HuH-7 (cell line): ENCODE data around the gene OSBP2.
A peak's percentile ranks its signal among the peaks of the same experiment; 100 is the strongest.

Experiments
- DNase-seq: peaks from one replicate; pipeline ENCODE4 v3.0.0; 2011; ENCODE audit warnings: low spot score

Gene OSBP2, protein sequence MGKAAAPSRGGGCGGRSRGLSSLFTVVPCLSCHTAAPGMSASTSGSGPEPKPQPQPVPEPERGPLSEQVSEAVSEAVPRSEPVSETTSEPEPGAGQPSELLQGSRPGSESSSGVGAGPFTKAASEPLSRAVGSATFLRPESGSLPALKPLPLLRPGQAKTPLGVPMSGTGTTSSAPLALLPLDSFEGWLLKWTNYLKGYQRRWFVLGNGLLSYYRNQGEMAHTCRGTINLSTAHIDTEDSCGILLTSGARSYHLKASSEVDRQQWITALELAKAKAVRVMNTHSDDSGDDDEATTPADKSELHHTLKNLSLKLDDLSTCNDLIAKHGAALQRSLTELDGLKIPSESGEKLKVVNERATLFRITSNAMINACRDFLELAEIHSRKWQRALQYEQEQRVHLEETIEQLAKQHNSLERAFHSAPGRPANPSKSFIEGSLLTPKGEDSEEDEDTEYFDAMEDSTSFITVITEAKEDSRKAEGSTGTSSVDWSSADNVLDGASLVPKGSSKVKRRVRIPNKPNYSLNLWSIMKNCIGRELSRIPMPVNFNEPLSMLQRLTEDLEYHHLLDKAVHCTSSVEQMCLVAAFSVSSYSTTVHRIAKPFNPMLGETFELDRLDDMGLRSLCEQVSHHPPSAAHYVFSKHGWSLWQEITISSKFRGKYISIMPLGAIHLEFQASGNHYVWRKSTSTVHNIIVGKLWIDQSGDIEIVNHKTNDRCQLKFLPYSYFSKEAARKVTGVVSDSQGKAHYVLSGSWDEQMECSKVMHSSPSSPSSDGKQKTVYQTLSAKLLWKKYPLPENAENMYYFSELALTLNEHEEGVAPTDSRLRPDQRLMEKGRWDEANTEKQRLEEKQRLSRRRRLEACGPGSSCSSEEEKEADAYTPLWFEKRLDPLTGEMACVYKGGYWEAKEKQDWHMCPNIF

DNA sequence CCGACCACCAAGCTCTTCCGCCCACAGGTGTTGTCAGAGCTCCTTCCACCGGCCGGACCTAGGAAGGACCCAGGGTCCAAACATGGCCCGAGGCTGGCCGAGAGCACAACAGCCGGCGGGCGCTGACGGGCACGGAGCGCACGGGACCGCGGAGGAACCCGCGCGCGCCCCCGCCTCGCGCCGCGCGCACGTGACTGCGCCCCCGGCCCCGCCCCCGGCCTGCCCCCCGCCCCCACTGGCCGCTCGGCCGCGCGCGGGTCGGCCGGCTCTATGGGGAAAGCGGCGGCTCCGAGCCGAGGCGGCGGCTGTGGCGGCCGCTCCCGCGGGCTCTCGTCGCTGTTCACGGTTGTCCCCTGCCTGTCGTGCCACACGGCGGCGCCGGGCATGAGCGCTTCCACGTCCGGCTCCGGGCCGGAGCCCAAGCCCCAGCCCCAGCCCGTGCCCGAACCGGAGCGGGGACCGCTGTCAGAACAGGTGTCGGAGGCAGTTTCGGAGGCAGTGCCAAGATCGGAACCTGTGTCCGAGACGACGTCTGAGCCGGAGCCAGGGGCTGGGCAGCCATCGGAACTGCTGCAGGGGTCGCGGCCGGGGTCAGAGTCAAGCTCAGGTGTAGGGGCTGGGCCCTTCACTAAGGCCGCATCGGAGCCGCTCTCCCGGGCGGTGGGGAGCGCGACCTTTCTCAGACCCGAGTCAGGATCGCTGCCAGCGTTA is at the start of gene OSBP2:
Gene OSBP2 (plus strand): TSS at position 235 of the 711 bp plus-strand sequence. CDS start 36 bp downstream, at position 271.
- DNase-seq = peak; percentile 57

DNA sequence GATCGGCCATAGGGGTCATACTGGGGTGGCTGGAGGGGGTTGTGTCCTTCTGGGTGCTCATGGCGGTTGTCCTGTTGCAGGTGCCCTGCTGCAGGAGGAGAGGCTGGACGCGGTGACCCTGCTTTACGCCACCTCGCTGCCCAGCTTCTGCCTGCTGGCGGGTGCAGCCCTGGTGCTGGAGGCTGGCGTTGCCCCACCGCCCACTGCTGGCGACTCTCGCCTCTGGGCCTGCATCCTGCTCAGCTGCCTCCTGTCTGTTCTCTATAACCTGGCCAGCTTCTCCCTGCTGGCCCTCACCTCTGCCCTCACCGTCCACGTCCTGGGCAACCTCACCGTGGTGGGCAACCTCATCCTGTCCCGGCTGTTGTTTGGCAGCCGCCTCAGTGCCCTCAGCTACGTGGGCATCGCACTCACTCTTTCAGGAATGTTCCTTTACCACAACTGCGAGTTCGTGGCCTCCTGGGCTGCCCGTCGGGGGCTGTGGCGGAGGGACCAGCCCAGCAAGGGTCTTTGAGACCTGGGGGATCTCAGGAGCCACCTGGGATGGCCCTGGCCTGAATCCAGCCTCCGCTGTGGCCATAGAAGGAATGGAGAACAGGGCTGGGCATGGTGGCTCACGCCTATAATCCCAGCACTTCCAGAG is 48.0 kb upstream of the OSBP2 start:
- no peak for DNase-seq

DNA sequence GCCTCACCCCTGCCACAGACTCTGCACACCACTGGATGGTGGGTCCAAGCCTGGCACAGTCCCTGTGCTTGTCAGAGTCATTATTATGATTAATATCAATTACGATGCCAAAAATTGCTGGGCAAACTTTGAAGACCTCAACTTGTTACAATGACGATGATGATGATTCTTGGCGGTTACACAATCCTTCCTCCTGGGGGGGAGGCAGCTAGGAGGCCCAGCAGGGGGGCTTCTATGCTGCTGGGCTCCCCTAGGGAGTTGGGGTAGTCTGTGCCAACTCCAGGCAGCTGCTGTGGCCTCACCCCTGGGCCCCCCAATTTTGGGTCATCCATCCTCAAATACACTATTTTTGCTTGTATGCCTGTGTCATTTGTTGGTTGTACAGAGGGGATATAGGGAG is 47.1 kb upstream of the OSBP2 start:
- no peak for DNase-seq

DNA sequence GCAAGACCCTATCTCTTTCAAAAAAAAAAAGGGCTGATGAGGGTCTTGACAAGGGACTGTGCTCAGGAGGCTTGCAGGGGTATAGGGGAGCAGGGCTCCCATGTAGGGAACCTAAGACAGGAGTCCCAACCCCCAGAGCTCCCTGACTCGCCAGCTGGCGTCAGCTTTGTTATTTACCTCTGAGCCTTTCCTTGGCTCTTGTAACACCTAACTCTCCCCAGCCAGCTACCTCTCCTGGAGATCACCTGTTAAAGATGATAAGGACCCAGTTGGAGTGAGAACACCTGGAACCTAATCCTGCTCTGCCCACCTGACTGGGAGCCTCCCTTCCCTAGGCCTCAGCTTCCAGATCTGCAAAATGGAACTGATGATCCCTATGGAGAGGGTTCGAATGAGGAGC is 45.8 kb upstream of the OSBP2 start:
- DNase-seq = no peak

DNA sequence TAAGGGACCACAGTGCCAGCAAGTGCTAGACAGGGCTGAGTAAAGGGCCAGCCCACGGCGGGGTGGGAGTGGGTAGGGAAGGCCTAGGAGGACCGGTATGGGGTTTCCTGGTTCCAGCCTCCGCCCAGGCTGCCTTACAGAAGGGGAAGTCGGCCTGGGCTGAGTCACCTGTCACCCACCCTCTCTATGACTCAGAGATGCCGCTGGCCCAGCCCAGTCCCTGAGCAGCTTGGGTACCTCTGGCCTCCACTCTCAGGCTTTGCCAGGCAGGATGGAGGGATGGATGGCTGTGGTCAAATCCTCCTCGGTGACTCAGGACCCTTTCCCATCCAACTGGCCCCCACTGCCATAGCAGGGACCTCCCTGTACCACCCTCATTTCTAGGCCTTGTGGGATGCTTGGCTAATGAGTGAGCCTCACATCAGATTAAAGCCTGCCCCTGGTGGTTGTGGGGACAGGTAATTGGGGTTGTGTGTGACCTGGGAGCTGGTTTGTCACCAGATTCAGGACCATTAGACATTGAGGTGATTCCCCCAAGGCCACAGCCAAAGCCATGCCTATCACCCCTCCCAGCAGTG is 45.2 kb upstream of the OSBP2 start:
- no peak for DNase-seq

DNA sequence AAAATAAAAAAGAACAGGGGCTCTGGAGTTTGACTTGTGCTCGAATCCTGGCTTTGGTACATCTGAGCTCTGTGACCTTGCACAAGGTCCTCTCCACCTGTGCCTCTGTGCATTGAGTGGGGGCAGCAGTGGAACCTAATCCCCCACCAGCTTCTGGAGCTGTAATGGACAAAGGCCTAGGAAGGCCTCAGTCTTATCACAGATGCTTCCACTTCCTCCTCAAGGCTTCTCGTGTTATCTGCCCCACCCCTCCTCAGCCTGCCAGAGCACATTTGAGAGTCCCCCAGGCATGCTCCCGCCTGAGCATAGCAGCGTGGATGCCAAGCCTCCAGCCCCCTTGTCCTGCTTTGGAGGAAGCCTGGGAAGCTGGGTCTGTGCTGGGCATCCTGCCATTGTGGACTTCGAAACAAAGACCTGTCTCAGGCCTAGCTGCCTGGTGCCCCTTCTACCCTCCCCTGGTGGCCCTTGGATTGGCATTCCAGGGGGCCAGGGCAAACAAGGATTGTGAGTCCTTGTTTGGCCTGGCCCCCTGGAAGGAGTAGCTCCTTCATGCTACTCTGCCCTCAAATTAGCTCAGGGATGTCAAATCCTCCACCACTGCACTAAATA is 44.1 kb upstream of the OSBP2 start:
- no peak for DNase-seq

DNA sequence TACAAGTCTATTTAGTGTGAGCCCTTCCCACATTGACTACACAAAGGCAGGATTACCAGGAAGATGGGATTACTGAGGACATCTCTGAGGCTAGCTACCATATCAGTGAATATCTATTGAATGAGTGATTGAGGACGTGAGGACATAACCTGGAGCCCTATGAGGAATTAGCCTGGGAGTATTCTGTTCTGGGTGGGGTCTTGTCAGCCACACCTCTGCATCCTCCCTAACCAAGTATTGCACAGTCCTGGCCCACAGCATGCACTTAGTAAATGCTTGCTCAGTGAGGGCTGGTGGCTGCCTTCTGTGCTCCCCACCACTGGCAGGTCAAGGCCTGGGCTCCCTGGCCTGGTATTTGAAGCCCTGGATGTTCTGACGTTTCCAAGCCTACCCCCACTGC is 41.8 kb upstream of the OSBP2 start:
- no peak for DNase-seq

DNA sequence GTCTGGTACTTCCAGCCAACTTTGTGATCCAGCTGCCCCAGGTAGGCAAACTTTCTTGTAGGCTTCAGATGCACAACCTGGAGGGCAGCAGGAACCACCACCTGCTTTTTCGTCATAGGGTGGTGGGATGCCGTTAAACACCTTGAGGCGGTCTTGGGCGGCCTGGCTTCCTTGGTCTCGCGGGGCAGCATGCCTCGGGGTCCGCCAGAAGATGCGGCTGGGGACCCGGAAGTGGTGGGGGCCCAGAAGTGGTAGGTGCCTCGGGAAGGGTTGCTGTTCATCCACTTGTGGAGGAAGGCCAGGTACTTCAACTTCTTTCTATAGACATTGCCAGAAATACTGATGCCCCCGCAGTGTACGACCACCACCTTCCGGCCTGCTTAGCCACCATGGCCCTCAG is 40.3 kb upstream of the OSBP2 start:
- no peak for DNase-seq

DNA sequence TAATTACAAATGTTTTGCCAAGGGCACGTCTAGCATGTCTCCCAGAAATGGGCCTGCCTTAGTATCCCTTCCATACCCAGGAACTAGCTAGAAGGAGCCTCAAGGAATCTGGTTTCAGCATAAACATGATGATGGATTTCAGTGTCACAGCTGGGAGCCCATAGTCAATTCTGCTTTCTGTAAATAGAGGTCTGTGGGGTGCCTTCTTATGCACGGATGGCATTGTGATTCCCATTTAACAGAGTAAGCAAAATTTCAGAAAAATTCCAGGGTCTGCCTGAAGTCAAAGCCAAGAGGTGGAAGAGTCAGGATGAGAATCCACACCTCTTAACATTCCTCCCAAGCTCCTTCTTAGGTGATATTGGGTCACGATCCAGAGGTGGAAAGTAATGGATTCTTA is 39.1 kb upstream of the OSBP2 start:
- DNase-seq = no peak

DNA sequence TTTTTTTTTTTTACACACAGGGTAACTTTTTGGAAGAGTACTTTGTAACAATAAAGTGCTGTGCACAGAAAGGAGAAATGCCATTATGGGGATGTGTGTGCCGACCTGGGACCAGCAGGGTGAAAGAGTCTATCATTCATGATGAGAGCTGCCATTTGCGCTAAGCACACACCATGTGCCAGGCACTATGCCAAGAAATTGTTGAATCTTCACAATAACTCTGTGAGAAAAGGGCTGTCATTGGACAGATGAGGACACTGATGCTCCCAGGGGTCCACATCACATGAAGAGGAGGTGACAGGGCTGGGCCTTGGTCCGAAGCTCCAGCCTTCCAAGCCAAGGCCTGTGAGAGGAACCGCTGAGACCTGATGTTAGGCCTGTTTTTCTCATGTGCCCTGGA is 32.6 kb upstream of the OSBP2 start:
- DNase-seq = no peak

DNA sequence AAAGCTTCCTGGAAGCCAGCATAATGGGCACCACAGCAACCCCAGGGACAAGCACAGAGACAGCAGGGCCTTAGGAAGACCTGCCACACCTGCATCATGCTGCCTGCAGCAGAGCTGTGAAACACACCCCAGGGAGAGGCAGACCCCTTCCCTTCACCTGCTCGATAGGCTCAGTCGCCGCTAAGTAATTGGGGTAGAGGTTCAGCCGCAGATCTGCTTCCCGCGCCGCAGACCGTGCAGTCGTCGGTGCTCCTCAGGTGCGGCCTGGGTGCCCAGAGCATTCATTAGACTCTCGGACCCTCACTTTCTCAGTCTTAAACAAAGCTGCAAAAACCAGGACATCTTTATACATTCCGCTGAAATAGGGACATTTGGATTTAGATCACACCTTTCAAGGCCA is 29.9 kb upstream of the OSBP2 start:
- DNase-seq = no peak

DNA sequence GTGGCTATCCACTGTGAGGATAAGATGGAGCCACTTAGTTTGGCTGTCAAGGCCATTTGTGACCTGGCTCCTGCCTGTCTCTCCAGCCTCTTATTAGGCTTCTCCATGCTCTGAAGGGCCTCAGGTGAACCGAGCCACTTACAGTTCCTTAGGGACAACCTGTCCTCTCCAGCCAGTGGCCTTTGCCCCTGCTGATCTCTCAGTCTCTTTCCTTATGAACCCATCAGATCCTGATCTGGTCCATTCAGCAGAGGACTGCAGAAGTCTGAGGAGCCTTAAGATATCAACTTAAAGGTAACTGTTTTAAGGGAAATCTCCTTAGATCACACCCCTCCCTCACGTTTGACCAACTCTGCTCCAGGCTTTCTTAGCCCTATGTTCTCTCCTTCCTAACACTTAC is 29.4 kb upstream of the OSBP2 start:
- no peak for DNase-seq

DNA sequence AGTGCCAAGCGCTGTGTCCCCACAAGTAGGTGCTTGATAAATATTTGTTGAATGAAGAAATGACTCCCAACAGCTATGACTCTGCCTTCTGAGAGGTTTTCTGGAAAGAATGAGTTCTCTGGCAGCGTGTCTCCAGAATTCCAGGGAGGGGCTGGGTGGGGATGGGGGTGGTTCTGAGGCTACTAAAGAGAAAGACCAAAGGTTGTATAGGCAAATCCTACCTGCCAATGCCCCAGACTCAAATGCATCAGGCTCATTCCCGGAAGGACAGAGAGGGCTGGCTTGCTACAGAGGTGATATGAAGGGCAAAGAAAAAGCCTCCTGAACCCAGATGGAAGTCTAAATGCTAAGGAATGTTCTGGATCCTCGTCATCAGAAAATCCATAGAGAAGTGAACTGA is 28.9 kb upstream of the OSBP2 start:
- no peak for DNase-seq

DNA sequence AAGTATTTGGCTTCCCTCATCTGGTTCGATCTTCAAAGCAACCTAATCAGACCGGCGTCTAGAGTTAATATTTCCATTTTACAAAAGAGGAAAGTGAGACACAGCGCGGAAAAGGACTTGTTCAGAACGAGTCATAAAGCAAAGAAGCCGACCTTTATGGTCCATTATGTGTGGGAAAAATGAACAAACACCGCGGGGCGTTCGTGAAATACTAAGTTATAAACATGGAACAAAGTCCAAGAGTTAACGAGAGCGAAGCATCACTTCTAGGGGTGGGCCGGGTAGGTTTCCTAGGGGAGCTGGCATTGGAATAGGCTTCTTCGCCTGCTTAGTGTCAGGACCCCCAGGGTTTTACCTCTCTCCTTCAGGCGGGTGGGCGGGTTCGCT is 27.6 kb upstream of the OSBP2 start:
- DNase-seq = no peak

DNA sequence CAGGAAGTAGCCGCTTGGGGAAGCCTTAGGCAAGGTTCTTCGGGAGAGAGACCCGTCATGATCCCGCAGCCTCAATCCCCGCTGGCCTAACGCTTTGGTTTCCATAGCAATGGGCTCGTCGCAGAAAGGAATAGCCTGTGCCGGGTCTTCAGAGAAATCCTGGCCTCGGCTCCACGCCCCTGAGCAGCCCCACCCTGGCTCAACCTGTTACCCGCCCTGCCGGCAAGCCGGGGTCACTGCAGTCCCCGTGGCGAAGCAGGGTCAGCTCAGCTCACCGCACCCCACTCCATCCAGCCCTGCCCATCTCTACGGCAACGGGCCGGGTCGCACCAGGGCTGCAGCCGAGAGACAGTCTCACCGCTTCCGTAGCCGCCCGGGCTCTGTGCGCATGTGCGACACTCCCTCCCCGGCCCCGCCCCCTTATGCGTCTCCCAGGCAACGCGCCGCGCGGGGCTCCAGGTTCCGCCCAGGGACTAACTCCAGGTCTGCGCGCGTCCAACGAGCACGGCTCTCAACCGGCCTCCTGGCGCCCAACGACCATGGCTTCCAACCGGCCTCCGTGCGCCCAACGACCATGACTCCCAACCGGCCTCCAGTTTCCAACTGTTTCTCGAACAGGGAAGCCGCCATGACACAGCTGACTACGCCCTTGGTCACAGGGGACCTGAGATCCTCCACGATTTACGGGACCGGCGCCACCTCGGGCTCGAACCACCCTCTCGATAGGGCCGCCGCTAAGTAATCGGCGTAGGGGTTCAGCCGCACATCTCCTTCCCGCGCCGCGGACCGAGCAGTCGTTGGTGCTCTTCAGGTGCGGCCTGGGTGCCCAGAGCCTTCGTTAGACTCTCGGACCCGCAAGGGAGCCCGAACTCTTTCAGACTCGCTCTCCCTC is 26.9 kb upstream of the OSBP2 start, which contains the start of gene DUSP18:
Gene DUSP18 (minus strand): TSS at position 382 of the 892 bp plus-strand sequence. CDS start 3,872 bp downstream, outside the sequence.
- peak; percentile 95 for DNase-seq

DNA sequence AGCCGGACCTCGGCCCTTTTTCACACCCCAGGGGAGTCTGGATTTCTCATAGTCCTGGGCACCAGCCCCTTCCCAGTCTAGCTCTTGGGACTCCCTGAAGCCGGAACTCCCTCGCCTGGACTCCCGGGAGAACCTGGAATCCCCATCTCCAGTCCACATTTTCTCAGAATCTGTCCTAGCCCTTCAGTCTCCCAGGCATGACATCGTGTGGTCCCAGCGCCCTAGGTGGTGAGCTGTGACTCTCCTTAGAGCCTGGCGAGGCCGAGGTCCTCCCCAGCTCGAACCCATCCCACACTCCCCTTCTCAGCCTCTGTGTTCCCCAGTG is 26.3 kb upstream of the OSBP2 start:
- peak; percentile 38 for DNase-seq

DNA sequence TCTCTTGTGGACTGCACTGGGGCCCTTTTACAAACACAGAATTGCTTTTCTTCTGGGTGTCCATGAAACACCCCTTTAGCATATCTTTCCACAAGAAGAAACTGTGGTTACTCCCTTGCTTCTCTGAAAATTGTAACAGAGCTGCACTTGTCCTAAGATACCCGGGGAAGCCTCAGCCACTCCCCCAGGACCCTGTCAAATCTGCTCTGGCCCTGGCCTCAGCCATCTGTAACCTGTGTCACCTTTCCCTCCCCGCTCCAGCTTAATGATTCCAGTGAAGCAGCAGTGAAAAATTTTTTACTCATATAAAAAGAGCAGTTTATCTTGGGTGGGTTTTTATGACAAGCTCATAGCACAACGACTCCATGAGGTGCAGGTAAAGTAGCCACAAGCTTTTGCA is 23.6 kb upstream of the OSBP2 start:
- DNase-seq = no peak

DNA sequence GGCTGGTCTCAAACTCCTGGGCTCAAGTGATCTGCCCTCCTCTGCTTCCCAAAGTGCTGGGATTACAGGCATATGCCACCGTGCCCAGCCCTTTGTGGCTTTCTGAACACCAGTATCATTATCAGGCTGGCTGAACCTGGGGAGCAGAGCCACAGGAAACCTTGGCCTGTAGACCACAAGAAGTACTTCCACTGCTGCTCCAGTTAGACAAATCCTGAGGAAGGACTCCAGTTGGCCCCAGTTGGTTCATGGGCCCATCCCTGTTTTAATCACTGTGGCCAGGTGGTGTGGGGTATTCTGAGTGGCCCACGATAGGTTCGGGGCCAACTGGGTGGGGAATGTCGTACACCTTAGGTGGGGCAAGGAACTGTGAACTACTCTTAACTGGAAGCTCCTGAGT is 21.5 kb upstream of the OSBP2 start:
- DNase-seq = no peak

DNA sequence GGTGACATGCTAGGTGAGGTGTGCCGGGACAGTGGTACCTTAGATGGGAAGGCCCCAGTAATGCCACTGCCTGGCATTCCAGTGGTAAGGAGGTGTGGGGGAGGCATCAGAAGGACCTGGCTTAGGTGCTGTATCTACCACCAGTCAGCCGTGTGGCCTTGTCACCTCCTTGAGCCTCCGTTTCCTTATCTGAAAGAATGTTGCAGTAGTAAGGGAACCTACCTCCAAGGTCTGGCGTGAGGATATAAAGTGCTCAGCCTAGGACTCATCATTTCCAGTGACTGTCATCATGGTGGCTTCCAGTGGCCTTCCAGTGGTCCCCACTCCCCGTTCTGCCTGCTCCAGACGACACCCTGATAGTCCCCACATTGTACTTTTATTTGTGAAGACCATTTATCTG is 20.2 kb upstream of the OSBP2 start:
- DNase-seq = no peak

DNA sequence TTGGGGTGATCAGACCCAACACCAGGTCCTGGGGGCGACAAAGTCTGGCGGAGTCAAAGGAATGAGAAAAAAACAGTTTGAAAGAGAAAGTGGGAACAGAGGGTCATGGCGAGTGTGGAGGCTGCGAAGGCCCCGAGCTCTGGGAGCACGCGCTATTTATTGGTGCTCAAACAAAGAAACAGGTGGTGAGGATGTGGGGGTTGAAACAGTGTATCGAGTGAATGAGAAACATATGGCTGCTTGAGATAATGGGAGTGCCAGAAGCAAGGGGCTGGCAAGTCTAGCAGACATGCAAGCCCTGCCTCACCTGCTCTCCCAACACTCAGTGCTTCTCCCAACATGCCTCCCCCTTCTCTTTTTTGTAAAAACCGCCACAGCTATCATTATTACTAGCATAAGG is 19.2 kb upstream of the OSBP2 start:
- DNase-seq = no peak
